ENCODE measurements around the gene SOD3. TPM values are rescaled to one million over a fixed set of nuclear protein-coding genes. Genes with fewer than 3 reads are reported as not detected.

SOD3 gene
- total and polyA plus RNA-seq, 2 donors from 2014 or later: 111 to 193 TPM

- DNase-seq (no peak), FAIRE-seq (no peak)
- TF ChIP-seq CTCF (IDR thresholded peaks at IDR 0.05; ENCODE audit: borderline replicate concordance, extremely low read depth, insufficient read depth): no peak
- H3K9ac ChIP-seq (ENCODE audit: low read length in 3 of 3): no peak overlapping the region
- H3K4me3 ChIP-seq (ENCODE audit: low read length in 3 of 3): no peak overlapping the region
- no peaks in the 10 kb centered on the region for H3K4me1 ChIP-seq (ENCODE audit: control insufficient read depth in 2 of 3, insufficient read depth in 2 of 3, low read depth in 1 of 3, low read length in 3 of 3)
- H3K9me3 ChIP-seq (ENCODE audit: control insufficient read depth in 2 of 3, insufficient read depth in 1 of 3, low read length in 3 of 3): no peaks in the 10 kb centered on the region
- no peaks in the 10 kb centered on the region for H3K27me3 ChIP-seq (ENCODE audit: control insufficient read depth, insufficient read depth, low read length)
- intact Hi-C loops (cut with DNase I): no loop called here
- no peaks in the 10 kb centered on the region for H3K36me3 ChIP-seq (ENCODE audit: control insufficient read depth in 2 of 3, insufficient read depth in 3 of 3, low read length in 3 of 3)
- no peak overlapping the region for H3K27ac ChIP-seq (ENCODE audit: low read depth in 2 of 2, low read length in 2 of 2)
These were observed 20.3 kb upstream of the SOD3 start for GRCh38 chr4:24775032-24775605.

- intact Hi-C loops (cut with DNase I): no loop called here
- Histone ChIP-seq H3K36me3 (ENCODE audit: control insufficient read depth in 2 of 3, insufficient read depth in 3 of 3, low read length in 3 of 3) (no peaks in the 10 kb centered on the region), H3K27me3 (ENCODE audit: control insufficient read depth, insufficient read depth, low read length) (no peaks in the 10 kb centered on the region), H3K4me1 (ENCODE audit: control insufficient read depth in 2 of 3, insufficient read depth in 2 of 3, low read depth in 1 of 3, low read length in 3 of 3) (no peaks in the 10 kb centered on the region), H3K4me3 (ENCODE audit: low read length in 3 of 3) (no peak overlapping the region), H3K9me3 (ENCODE audit: control insufficient read depth in 2 of 3, insufficient read depth in 1 of 3, low read length in 3 of 3) (no peaks in the 10 kb centered on the region), H3K27ac (ENCODE audit: low read depth in 2 of 2, low read length in 2 of 2) (no peak overlapping the region), H3K9ac (ENCODE audit: low read length in 3 of 3) (no peak overlapping the region)
- no peak for DNase-seq
- no peak for FAIRE-seq
- no peak for TF ChIP-seq CTCF (IDR thresholded peaks at IDR 0.05; ENCODE audit: borderline replicate concordance, extremely low read depth, insufficient read depth)
These were observed 19.6 kb upstream of the SOD3 start for GRCh38 chr4:24775750-24776149.

- Histone ChIP-seq H3K4me1 (ENCODE audit: control insufficient read depth in 2 of 3, insufficient read depth in 2 of 3, low read depth in 1 of 3, low read length in 3 of 3) (no peaks in the 10 kb centered on the region), H3K27me3 (ENCODE audit: control insufficient read depth, insufficient read depth, low read length) (no peaks in the 10 kb centered on the region), H3K9ac (ENCODE audit: low read length in 3 of 3) (no peak overlapping the region), H3K4me3 (ENCODE audit: low read length in 3 of 3) (no peak overlapping the region), H3K9me3 (ENCODE audit: control insufficient read depth in 2 of 3, insufficient read depth in 1 of 3, low read length in 3 of 3) (no peaks in the 10 kb centered on the region), H3K36me3 (ENCODE audit: control insufficient read depth in 2 of 3, insufficient read depth in 3 of 3, low read length in 3 of 3) (no peaks in the 10 kb centered on the region), H3K27ac (ENCODE audit: low read depth in 2 of 2, low read length in 2 of 2) (no peak overlapping the region)
- intact Hi-C loops (cut with DNase I): no loop called here
- DNase-seq (no peak), FAIRE-seq (no peak)
- no peak for TF ChIP-seq CTCF (IDR thresholded peaks at IDR 0.05; ENCODE audit: borderline replicate concordance, extremely low read depth, insufficient read depth)
These were observed 17.6 kb upstream of the SOD3 start for GRCh38 chr4:24777536-24778463.

Measured in kidney (tissue), 14 donors.